HEK293T (cell line): ENCODE results near the gene SLC28A1.

Experiments used
- CTBP1 ChIP-seq: fragments of 450-650 bp; IDR thresholded peaks from 2 replicates; pipeline ENCODE4 v1.6.1; 2016; ENCODE audit warnings: borderline replicate concordance
- FOXM1 ChIP-seq: fragments of 450-650 bp; IDR thresholded peaks from 2 replicates; pipeline ENCODE4 v1.6.1; 2017; ENCODE audit warnings: mild to moderate bottlenecking, borderline replicate concordance
- L3MBTL2 ChIP-seq: fragments of 450-650 bp; conservative IDR thresholded peaks from 2 replicates; pipeline ENCODE4 v1.6.1; 2016; ENCODE audit warnings: mild to moderate bottlenecking
- PKNOX1 ChIP-seq: fragments of 450-650 bp; IDR thresholded peaks from 2 replicates; pipeline ENCODE4 v1.6.1; 2016
- SP1 ChIP-seq: fragments of 450-650 bp; IDR thresholded peaks from 2 replicates; pipeline ENCODE4 v1.6.1; 2017
- ZNF384 ChIP-seq: fragments of 450-650 bp; IDR thresholded peaks from 2 replicates; pipeline ENCODE4 v1.6.1; 2016

- TF ChIP-seq SP1: no peak
- no peak for TF ChIP-seq L3MBTL2
- TF ChIP-seq PKNOX1: no peak
- no peak for TF ChIP-seq CTBP1
- TF ChIP-seq ZNF384: no peak
- TF ChIP-seq FOXM1: no peak
Observed at GRCh38 chr15:84934942-84935729, 50.7 kb downstream of the SLC28A1 start.
